NK-92 treated with Interleukin-12 subunit alpha and Interleukin-12 subunit beta, amount 100 ng/mL, for 24 hours (cell line): ENCODE results near the gene CORO1C.
"Not testable (repeated sequence)": the region's sequence is repeated elsewhere in the genome, so short reads cannot be mapped to it uniquely, and the experiment has no call there.

Experiments used
- DNase-seq: peaks from one replicate; lab custom pipeline; 2025; lab: John Stamatoyannopoulos, UW

Gene CORO1C

DNA sequence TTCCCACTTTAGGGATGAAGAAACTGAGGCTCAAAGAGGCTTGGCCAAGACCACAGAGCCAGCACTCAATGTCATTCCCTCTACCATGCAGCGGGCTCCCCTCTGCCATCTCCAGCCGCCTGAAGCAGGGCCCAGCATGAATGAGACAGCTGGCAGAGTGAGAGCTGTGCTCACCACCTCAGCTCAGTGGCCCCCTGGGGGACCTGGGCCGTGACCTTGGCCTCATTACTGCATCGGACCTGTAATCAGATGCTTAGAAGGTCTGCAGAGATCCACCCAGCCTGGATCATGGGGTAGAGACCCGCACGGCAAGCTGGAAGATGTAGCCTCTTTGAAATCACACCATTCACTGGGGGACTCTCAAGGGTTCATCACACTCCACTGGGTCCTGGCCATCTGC, 22.7 kb upstream of the CORO1C start:
- no peak for DNase-seq

DNA sequence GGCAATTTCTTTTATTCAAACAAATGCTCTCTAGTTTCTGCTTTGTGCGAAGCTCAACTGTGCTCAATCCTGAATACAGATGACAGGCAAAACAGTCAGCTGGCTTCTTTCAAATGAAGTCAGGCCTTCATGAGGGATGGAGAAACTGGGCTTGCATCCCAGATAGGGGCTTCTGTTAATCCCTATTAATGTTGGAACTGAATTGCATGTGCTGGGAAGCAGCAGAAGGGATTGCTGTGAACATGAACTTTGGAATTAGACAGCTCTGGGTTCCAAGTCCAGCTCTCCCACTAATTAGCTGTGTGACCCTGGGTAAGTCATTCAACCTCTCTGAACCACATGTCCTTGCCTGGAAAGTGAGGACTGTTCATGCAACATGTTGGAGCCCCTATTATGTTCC, 21.1 kb upstream of the CORO1C start:
- DNase-seq: no peak

DNA sequence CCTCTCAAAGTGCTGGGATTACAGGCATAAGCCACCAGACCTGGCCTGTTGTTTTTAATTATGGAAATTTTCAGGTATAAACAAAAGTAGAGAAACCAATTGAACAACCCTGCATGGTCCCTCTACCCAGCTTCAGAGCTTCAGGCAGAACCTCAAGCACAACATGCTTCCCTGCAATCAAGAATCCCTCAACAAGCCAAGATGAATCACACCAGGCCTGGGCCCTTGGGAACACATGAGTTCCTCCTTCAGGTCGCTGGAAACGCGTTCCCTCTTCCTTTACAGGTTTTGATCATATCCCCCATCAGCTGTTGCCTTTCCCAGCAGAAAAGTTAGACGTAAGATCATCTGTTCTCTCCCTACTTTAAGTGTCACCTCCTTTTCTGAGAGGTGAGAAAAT, 20.5 kb upstream of the CORO1C start:
- no peak for DNase-seq

DNA sequence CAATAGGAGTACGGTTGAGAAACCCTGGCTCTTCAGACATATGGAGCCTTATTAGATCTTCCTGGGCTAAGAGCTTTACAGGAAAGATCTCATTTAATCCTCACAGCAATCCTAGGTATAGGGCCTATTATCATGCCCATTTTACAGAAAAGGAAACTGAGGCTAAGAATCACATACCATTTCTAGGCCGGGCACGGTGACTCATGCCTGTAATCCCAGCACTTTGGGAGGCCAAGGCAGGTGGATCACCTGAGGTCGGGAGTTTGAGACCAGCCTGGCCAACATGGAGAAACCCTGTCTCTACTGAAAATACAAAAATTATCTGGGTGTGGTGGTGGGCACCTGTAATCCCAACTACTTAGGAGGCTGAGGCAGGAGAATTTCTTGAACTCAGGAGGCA, 19.7 kb upstream of the CORO1C start:
- DNase-seq: not testable (repeated sequence)

DNA sequence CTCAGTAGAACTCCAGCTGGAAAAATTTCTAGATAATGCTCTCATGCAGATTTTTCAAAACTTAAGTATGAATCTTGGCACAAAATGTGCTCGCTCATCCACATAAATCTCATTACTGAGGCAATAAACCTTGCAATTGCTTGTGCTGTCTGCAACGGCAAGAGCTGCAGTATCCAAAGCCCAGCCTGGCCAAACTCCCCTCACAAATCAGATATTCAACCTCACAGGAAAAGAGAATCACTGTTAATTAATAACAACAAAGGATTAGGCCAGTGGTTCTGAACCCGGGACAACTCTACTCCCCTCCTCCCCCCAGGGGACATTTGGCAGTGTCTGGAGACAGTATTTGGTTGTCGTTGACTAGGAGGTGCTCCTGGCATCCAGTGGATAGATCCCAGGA, 19.2 kb upstream of the CORO1C start:
- no peak for DNase-seq

DNA sequence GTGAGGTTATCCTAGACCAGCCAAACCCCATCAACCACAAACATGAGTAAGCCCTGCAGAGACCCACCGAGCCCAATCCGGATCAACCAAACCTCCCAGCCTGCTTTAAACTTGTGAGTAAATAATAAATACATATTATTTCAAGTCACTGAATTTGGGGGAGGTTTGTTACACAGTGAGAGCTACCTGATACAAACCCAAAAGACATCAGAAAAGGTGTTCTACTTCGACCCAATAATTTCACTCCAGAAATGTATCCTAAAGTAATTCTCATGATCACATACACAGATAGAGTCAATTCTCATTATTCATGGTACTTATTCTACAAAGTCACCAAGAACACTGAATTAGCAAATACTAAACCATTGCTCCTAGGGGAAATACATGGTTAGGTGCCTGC, 16.2 kb upstream of the CORO1C start:
- no peak for DNase-seq

DNA sequence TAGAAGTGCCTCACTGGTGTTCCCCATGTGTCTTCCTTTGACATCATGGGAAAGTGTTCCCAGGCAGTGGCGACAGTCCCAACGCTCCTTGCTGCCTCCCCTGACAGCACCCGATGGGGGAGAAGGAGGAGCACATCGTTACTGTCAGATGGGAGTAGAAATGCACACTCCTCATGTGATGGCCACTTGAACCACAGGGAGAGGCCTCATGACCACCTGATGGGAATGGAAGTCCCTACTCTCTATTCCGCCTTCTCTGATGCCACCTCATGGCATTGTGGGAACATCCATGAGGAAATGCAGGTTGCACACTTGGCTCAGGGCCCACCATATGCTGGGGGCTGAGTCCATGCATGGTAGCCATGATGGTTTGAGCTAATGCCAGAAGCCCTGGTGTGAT, 14.3 kb upstream of the CORO1C start:
- no peak for DNase-seq

DNA sequence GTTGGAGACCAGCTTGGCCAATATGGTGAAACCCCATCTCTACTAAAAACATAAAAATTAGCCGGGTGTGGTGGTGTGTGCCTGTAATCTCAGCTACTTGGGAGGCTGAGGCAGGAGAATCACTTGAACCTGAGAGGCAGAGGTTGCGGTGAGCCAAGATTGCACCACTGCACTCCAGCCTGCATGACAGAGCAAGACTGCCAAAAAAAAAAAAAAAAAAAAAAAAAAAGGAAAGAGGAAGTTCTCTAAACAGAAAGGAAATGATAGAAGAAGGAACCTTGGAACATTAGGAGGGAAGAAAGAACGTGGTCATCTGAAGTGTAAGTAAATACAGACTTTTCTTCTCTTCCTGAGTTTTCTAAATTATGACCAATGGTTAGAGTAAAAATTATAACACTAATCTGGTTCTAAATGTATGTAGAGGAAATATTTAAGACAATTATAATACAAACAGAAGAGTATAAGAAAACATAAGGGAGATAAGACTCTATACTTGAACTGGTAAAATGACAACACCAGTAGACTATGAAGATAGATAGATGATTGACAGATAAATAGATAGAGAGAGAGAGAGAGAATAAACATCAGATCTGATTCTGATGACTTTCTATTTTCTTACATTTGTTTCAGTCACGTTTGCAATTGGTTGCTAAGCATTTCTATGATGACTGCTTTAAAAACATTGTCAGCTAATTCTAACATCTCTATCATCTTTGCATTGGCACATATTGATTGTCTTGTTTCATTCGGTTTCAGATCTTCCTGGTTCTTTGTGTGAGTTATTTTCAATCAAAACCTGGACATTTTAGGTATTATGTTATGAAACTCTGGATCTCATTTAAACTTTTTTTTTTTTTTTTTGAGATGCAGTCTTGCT, 12.9 kb upstream of the CORO1C start:
- DNase-seq: no peak

DNA sequence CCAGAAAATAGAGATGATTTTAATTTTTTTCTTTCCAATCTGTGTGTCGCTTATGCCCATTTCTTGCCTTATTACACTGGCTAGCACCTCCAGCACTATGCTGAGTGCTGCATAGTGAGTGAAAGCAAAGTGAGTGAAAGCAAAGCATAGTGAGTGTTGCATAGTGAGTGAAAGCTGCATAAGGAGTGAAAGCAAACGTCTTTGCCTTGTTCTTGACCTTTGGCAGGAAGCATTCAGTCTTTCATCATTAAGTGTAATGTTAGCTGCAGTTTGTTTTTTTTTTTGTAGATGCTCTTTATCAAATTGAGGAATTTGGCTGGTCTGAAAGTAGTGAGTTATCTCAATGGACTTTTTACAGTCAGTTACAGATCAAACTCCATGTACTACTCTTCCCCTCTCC, 6.9 kb upstream of the CORO1C start:
- no peak for DNase-seq

DNA sequence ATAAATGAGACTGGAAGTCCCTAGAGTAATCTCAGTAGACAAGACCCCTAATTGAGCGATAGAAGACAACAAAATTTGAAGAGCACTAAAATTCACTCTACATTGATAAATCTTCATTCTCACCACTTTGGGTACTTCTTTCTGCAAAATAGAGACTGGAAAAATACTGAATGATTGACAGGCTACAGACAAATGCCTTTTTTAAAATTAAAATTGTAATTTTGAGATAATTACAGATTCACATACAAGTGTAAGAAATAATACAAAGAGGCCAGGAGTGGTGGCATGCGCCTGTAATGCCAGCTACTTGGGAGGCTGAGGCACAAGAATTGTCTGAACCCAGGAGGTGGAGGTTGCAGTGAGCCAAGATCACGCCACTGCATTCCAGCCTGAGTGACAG, 4.5 kb upstream of the CORO1C start:
- no peak for DNase-seq

DNA sequence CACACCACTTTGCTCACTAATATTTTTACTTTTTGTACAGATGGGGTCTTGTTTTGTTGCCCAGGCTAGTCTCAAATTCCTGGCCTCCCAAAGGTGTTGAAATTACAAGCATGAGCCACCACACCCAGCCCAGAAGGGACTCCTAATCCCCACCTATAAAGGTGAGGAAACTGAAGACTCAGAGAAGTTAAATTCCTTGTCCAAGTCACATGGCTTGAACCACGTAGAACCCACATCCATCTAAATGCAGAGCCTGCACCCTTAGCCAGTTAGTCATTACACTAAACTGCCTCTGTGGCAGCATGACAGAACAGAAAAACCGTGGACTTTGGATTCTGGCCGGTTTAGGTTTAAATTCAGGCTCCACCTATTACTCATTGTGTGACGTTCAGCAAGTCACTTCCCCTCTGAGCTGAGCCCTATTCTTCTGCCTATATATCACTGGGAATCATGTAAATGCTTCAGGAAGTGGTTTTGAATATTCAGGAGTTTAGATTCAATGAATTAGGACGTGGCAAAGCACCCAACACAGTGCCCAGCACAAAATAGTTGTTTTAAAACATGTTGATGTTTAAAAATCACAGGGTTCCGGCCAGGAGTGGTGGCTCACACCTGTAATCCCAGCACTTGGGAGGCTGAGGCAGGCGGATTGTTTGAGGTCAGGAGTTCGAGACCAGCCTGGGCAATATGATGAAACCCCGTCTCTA, 3.0 kb upstream of the CORO1C start:
- DNase-seq: no peak

DNA sequence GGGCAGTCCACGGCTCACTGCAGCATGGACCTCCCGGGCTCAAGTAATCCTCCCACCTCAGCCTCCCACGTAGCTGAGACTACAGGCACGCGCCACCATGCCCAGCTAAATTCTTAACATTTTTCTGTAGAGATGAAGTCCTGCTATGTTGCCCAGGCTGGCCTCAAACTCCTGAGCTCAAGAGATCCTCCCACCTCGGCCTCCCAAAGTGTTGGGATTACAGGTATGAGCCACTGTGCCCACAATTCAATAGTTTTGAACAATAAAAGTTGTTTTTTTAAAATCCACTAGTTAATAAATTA, 1.9 kb upstream of the CORO1C start:
- DNase-seq: not testable (repeated sequence)

DNA sequence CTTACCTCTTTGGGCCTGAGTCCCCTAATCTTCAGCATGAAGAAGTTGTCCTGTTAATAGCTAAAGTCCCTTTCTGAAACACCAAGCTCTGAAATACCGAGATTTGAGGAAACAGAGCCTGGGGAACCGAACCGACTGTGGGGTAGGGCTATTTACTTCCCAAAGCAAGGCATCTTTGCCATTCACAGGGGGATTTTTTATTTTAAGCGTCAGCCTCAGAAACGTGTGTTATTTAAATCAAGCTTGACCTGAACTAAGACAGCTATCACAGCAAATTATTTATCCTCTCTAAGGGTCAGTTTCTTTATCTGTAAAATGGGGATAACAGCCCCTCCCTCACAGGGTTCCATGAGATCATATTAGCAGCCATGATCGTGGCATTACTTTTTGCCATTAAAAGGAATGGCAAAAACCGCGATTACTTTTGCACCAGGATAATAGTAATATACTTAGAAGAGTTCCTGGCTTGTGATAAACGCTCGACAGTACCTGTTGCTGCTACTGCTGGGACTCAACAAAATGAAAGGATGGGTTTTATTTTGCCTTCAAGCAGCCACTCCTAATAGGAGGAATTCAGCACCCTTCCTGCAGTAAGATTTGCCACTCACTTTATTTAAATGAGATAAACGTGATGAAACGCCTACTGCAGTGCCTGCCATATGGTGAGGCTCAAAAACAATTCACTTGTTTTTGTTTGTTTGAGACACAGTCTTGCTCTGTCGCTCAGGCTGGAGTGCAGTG, 1.3 kb upstream of the CORO1C start:
- DNase-seq: no peak

DNA sequence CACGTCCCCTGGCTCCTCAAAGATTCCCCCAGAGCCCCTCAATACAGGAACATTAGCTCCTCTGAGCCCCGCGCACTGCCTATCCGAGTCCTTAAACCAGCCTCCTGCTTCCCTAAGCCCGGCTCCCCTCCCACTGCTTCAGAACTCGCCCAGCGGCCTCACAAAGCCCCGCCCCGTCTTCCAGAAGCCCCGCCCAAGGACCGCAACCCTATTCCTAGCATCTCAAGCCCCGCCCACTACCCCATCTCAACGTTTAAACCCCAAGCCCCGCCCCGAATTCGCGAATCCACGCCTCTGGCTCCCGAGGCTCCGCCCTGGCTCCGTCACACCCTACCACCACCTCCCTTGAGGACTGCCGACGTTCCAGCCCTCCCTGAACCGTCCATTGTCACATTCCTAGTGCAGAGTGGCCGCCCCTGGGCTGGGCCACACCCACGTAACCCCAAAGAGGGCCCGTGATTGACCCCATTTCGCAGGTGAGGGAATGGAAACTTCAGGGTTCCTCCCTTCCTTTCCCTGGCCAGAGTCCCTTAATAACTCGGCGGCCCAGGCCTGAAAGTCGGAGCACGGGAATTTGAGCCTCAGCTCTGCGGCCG, 646 bp upstream of the CORO1C start:
- peak; percentile 77 for DNase-seq

DNA sequence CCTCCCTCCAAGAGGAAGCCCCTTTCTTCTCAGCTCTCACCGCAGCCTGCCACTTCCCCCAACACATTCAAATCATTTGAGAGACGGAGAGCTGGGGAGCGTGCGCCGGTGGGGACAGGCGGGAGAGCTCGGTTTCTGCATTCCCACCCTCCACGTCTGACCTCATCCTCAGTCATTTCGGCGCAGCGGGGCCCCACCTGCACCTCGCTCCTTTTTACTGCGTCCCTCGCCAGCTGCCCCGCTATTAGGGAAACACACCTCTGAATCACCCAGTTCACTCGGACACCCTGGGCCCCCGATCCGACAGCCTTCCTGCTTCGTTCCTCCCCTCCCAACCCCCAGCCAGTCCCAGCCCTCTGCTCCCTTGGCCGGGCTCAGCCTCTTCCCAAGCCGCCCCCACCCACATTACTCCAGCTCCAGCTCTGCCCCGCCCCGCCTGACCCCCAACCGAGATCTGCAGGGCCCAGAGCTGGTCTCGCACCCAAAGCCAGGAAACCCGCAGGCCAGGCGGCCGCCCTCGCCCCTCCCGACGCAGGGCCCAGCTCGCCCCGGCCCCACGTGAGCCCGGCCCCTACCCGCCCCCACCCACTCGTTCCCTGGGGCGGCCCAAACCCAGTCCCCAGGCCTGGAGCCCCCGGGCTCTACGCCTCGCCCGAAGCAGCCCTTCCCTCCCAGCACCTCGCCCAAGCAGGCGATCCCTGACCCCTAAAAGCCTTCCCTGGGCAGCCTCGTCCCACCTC, 783 bp downstream of the CORO1C start:
- peak; percentile 2 for DNase-seq

DNA sequence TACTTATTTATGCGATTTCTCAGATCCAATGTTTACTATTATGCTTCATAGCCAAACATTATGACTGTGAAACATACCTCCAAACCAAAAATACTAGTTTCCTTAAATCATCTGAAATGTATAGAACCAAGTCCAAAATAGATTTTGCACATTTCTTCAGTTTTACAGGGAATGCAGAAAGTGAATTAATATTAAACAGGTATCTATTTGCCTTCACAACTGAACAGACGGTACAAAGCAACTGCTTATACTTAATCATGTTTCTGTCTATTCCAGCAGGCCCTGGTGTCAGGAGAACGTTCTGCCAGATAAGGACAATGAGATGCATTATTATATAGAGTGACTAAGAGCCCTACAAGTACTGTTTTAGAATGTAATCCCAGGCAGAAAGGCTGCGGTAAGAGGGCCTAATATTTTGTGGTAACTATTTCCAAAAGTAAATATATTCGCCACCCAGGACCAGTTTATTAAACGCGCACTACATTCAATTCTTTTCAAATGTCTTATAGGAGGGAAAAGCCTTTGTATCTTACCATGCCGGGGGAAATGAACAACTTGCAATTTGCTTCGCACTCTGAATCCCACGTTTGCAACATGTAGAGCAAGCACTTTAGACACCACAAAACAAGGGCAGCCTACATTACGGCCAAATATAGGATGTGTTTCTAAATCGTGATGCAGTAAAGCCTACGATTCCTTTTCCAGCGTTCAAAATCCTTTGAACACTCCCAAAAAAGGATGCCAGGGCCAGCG, 1.5 kb downstream of the CORO1C start:
- no peak for DNase-seq

DNA sequence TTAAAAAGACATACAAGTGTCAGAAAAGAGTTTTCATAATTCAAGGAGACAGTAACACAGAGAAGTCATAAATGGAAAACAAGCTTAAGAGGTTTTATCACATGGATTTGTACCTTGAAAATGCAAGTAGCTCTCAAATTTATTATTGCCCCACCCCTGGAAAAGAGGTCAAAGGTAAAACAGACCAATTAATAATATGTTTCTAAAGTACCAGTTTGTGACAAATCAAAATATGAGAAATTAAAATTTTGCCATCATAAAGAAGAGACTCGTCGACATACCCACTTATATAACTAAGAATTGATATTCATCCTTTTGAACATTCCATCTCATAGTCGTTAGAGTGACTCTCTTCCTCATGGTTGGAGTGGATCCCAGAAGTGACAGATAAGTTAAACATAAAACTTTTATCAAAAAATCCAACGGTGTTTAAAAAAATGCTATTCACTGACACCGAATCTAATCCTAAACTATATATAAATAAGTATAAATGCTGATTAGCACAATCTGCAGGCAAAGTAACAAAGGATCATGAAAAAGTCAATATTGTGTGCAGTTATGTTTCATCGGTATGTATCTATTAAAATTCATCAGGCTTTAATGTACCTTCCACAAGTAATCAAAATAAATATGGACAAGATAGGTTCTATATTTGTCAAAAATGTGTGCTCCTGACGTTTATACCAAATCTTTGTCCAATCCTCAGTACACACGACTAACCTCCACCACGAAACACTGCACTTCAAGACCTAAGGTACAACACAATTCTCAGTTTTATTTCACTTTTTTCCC, 2.3 kb downstream of the CORO1C start:
- DNase-seq: no peak

DNA sequence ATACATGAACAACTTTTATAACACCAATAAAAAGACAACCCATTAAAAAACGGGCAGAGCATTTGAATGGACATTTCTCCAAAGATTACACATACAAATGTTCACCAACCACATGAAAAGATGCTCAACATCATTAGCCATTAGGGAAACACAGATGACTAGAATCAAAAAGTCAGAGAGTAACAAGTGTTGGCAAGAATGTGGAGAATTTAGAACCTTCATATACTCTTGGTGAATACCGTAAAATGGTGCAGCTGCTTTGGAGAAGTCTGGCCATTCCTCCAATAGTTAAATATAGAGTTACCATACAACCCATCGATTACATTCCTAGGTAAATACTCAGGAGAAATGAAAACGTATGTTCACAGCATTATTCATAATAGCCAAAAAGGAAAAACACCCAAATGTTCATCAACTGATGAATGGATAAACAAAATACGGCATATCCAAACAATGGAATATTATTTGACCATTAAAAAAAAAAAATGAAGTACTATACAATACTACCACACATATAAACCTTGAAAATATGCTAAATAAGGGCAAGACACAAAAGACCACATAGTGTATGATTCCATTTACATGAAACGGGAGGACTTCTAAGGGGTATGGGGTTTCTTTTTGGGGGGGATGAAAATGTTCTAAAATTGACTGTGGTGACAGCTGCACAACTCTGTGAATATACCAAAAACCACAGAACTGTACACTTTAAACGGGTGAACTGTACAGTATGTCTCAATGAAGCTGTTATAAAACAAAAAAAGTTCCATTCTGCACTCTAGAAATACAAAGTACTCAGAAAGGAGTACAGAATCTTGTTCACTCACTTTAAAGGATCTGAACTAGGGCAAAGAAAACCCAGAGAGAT, 3.2 kb downstream of the CORO1C start:
- DNase-seq: no peak

DNA sequence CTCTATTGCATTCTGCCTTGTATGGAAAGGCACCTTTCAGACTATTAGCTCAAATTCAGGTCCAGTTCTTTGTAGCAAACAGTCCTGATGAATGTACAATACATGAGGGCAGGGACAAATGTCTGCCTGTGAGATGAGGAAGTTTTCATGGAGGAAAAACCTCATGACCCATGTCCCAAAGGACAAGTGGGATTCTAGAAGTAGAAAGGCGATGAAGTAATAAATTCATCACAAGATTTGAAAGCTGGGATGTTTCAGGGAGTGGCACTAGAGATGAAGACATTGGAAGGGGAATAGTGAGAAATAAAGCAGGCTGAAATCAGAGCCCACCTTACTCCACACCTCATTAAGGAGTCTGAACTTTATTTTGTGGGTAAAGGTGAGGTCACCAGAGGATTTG, 4.2 kb downstream of the CORO1C start:
- DNase-seq: no peak

DNA sequence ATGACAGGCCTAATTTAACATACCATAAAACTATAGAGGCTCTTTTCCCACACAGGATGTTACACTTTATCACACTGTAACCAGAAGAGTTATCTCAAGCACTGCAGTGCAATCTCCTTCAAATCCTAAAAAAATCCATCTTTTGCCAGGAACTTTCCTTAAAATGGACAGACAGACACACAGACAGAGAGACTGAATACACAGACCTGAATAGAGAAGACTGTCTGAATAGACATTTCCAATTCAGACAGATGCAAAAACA, 6.5 kb downstream of the CORO1C start:
- no peak for DNase-seq
